Activated CD4-positive, alpha-beta T cell treated with anti-CD3 and anti-CD28 coated beads for 36 hours (primary cell): ENCODE results near the gene PCDHB9. TPM values are rescaled to one million over a fixed set of nuclear protein-coding genes. Genes with fewer than 3 reads are reported as not detected.

Source experiments
- total RNA-seq, 2 experiments: library from RNA; stranded (reverse); gene quantifications; one replicate each; pipeline ENCODE4 v1.2.3, GENCODE V29; 2021

PCDHB9 gene
- total RNA-seq, 2 experiments from 2014 or later = not detected

Other genes starting within 250 kb of the PCDHB9 start
- gene PCDHAC2, start 220.7 kb upstream of the PCDHB9 start, total RNA-seq = not detected
- gene PCDHB1, start 135.8 kb upstream of the PCDHB9 start, total RNA-seq = not detected
- not detected for gene PCDHB2, start 92.5 kb upstream of the PCDHB9 start, total RNA-seq
- gene PCDHB3, start 86.7 kb upstream of the PCDHB9 start, total RNA-seq = not detected
- gene PCDHB4, start 65.3 kb upstream of the PCDHB9 start, total RNA-seq = not detected
- not detected for gene PCDHB5, start 52.0 kb upstream of the PCDHB9 start, total RNA-seq
- not detected for gene PCDHB6, start 37.1 kb upstream of the PCDHB9 start, total RNA-seq
- not detected for gene PCDHB7, start 14.5 kb upstream of the PCDHB9 start, total RNA-seq
- gene PCDHB8, start 9.4 kb upstream of the PCDHB9 start, total RNA-seq = not detected
- not detected for gene PCDHB16, start 4.8 kb upstream of the PCDHB9 start, total RNA-seq
- not detected for gene PCDHB10, start 5.2 kb downstream of the PCDHB9 start, total RNA-seq
- not detected for gene PCDHB11, start 12.5 kb downstream of the PCDHB9 start, total RNA-seq
- gene PCDHB12, start 21.6 kb downstream of the PCDHB9 start, total RNA-seq = not detected
- not detected for gene PCDHB13, start 26.8 kb downstream of the PCDHB9 start, total RNA-seq
- not detected for gene PCDHB14, start 36.2 kb downstream of the PCDHB9 start, total RNA-seq
- not detected for gene PCDHB15, start 58.2 kb downstream of the PCDHB9 start, total RNA-seq
- under 1 TPM; 0.27 to 0.30 TPM for gene SLC25A2, start 116.9 kb downstream of the PCDHB9 start, total RNA-seq
- gene TAF7, start 133.6 kb downstream of the PCDHB9 start, total RNA-seq = 10 to 100 TPM; 45.2 to 54.4 TPM
- gene PCDHGA1, start 143.4 kb downstream of the PCDHB9 start, total RNA-seq = under 1 TPM in 1 of 2 experiments, not detected in 1; 0.05 TPM
- gene PCDHGA2, start 151.6 kb downstream of the PCDHB9 start, total RNA-seq = not detected
- not detected for gene PCDHGA3, start 156.7 kb downstream of the PCDHB9 start, total RNA-seq
- not detected for gene PCDHGB1, start 162.9 kb downstream of the PCDHB9 start, total RNA-seq
- under 1 TPM; 0.11 TPM for gene PCDHGA4, start 167.9 kb downstream of the PCDHB9 start, total RNA-seq
- under 1 TPM; 0.07 to 0.18 TPM for gene PCDHGB2, start 172.8 kb downstream of the PCDHB9 start, total RNA-seq
- gene PCDHGA5, start 177.0 kb downstream of the PCDHB9 start, total RNA-seq = under 1 TPM; 0.07 to 0.09 TPM
- not detected for gene PCDHGB3, start 183.1 kb downstream of the PCDHB9 start, total RNA-seq
- under 1 TPM; 0.05 to 0.14 TPM for gene PCDHGA6, start 186.7 kb downstream of the PCDHB9 start, total RNA-seq
- gene PCDHGA7, start 195.6 kb downstream of the PCDHB9 start, total RNA-seq = not detected
- gene PCDHGB4, start 200.5 kb downstream of the PCDHB9 start, total RNA-seq = under 1 TPM in 1 of 2 experiments, not detected in 1; 0.09 TPM
- not detected for gene PCDHGA8, start 205.5 kb downstream of the PCDHB9 start, total RNA-seq
- gene PCDHGB5, start 210.8 kb downstream of the PCDHB9 start, total RNA-seq = under 1 TPM; 0.05 to 0.09 TPM
- gene PCDHGA9, start 215.6 kb downstream of the PCDHB9 start, total RNA-seq = under 1 TPM in 1 of 2 experiments, not detected in 1; 0.09 TPM
- not detected for gene PCDHGB6, start 220.9 kb downstream of the PCDHB9 start, total RNA-seq
- gene PCDHGA10, start 225.8 kb downstream of the PCDHB9 start, total RNA-seq = under 1 TPM in 1 of 2 experiments, not detected in 1; 0.07 TPM
- gene PCDHGB7, start 230.5 kb downstream of the PCDHB9 start, total RNA-seq = not detected
- gene PCDHGA11, start 233.9 kb downstream of the PCDHB9 start, total RNA-seq = under 1 TPM in 1 of 2 experiments, not detected in 1; 0.07 TPM
- gene PCDHGA12, start 243.3 kb downstream of the PCDHB9 start, total RNA-seq = under 1 TPM; 0.07 to 0.09 TPM